LHCN-M2 (cell line): Measurements from ENCODE around the gene NHERF1. TPM values are rescaled to one million over a fixed set of nuclear protein-coding genes. Genes with fewer than 3 reads are reported as not detected.
A peak's percentile ranks its signal among the peaks of the same experiment; 100 is the strongest.

Experiments used
- DNase-seq: peaks from one replicate; pipeline ENCODE4 v3.0.0-alpha.2; 2012; ENCODE audit warnings: low read depth
- total RNA-seq: library from RNA; depleted of rRNA; stranded (reverse); fragments of >200 nt; gene quantifications from 2 replicates; pipeline ENCODE4 v1.2.3, GENCODE V29; 2014

The NHERF1 gene
- total RNA-seq, 1 experiment from 2014 or later = 97.6 TPM

- DNase-seq = peak; percentile 44
These were observed 1.0 kb downstream of the NHERF1 start for GRCh38 chr17:74749279-74750038.

DNA sequence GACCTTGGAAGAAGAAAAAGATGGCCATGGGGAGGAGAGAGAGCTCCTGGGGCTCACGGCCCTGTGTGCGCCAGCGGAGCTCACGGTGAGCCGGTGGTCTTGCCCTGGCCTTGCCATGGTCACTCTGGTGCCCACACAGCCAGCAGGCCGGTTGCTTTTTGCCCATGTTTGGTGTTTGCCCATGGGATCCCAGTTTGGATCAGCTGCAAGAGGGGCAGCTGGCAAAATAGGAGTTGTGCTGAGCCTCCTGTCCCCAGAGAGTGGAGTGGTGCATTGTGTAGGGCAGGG lies 1.6 kb downstream of the NHERF1 start:
- DNase-seq = no peak

GRCh38 chr17:74750327-74751069 lies 2.1 kb downstream of the NHERF1 start:
- DNase-seq = peak; percentile 47

- DNase-seq = no peak
These were observed 4.0 kb downstream of the NHERF1 start for GRCh38 chr17:74752415-74752814.

DNA sequence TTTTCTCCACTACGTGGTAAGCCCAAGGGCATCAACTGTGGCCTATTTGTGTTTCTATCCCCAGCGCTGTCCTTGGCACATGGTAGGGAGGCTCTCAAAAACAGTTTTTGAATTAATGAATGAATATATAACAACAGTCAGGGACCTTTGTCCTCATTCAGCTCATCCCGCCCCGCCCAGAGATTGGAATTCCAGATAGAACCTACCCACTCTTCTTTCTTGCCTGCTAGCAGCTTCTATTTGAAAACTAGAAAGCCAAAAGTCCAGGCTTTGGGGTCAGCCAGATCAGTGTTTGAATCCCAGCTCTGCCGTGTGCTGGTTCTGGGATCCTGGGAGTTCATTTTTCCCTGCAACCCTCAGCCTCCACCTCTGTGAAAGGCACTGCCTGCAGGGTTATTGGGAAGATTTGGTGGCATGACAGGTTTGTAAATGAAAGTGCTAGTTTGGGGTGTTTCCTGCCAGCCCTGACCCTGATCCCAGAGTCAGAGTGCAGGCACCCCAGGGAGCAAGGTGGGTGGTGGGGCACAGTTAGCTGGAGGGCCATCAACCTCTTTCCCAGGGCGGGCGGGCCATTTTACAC lies 4.5 kb downstream of the NHERF1 start:
- DNase-seq = no peak

DNA sequence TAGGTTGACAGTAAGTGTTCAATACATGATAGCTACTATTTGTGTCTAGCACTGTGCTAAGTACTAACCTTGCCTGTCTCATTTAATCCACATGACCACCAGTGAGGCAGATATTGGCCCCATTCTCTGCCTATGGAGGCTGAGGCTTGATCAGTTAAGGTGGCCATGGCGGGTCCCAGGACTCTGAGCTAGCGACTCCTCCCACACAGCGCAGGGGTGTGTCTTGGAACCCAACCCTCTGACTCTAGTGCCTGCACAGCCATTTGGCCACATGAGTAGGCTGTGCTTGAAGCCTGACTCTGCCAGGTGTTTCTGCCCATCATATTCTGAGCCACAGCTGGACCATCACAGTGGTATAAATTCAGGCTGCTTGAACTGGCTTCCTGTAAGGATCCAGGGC lies 6.4 kb downstream of the NHERF1 start:
- peak; percentile 75 for DNase-seq

GRCh38 chr17:74755533-74755932 lies 7.1 kb downstream of the NHERF1 start:
- DNase-seq = no peak

GRCh38 chr17:74756891-74757290 lies 8.5 kb downstream of the NHERF1 start:
- DNase-seq = no peak

DNA sequence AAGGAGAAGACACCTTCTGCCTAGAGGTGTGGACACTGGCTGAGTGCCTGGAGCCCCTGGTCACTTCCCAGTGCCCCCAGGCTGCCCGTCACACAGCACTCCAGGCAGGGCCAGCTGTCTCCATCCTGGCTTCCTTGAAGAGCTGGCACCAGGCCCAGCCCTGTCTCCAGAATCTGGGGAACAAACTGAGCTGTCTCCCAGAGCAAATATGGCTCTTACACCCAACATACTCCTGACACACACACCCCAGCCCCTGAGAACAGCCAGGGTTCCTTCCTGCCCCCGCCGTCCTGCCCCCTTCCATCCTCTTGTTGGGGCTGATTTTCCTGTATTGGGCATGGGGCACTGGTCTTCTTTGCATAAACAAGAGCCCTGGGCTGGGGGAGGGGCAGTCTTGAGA lies 9.1 kb downstream of the NHERF1 start:
- DNase-seq = peak; percentile 84

DNA sequence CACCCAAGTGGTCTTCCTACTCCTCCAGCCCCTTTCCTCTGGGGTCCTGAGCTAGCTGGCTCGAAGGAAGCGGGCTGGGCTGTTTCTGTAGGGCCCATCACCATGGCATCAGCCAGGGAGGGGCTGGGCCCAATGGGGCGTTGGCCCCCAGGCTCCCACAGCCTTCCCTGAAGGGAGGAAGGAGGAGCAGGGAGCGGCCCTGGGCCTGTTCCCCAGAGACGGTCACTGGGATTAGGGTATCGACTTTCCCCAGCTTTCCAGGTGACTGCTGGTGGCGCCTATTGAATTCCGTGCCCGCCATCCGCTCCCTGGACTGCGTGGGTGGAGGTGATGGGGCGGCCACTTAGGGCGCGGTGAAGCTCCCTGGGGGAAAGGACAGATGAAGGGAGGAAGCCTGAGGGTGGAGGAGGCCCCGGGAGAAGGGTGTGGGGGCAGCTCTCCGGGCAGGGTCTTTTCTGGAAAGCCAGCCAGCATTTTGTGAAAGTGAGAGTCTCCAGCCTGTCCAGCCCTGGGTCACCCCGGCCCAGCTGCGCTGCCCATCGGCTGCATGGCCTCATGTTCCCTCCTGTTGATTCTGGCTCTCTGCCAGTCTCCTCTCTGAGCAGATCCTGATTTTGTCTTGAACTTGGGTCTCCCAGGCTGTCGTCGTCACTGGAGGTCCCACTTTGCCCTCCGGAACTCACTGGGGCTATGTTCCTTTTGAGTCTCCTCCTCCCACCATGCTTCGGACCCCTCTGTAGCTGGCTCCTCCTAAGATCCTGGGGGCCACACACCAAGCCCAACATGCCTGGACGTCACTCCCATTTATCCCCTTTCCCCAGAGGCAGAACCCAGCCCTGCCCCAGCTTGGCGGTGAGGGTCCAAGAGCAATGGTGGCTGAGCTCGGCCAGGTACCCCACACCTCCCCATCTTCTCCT lies 9.8 kb downstream of the NHERF1 start:
- DNase-seq = peak; percentile 86

DNA sequence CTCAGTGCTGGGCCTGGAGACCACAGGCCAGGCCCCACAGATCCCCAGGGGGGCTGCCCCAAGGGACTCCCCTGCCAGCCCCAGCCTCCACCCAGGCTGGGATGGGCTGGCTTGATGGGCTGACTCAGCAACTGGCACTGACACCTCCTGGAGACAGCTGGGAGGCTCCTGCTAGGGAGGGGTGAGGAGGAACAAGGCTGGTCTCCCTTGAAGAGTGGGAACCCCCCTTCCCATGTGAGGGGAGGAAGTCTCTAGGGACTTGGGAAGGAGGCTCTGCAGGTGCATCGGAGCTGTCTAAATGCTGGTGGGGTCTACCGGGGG lies 10.4 kb downstream of the NHERF1 start:
- DNase-seq = peak; percentile 88

DNA sequence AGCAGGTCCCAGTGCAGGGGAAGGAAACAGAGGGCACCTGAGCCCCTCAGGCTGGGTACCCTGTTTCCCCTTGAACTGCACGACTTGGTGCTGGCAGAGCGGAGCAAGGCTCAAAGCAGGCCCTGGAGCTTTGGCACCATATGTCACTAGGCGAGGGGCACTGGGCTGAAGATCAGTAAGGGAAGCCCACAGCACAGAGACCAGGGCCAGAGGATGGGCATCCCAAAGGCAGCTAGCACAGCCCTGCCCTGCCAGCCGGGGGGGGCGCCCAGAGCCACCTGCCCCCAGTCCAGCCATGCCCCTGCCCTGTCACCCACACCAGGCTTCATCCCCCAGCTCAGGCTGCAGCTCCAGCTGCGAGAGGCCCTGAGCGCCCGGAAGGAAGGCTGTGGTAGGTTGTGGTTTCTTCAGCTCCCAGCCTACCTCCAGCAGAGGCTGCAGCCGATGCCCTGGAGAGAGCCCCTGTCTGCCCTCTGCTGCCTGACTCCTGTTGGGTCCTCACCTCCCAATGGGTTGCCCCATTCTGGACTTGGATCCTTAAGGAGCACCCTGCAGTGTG lies 10.9 kb downstream of the NHERF1 start:
- DNase-seq = peak; percentile 65

DNA sequence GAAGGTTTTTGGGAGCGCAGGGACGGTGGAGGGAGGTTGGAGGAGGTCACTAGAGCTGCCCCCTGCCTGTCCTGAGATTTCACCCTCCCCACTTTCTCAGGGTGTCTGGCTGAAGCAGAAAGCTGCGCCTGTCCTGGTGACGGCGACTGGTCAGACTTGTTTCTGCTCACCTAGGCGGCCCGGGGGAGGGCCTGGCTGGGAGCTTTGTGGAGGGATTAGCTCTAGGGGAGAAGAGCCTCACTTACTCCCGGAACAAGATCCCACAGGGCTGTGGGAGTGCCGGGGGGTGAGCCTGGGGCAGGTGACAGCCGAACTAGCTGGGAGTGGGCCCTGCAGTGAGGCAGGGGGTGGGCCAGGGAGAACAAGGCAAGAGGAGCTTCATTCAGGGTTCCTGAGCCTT lies 11.5 kb downstream of the NHERF1 start:
- DNase-seq = no peak

DNA sequence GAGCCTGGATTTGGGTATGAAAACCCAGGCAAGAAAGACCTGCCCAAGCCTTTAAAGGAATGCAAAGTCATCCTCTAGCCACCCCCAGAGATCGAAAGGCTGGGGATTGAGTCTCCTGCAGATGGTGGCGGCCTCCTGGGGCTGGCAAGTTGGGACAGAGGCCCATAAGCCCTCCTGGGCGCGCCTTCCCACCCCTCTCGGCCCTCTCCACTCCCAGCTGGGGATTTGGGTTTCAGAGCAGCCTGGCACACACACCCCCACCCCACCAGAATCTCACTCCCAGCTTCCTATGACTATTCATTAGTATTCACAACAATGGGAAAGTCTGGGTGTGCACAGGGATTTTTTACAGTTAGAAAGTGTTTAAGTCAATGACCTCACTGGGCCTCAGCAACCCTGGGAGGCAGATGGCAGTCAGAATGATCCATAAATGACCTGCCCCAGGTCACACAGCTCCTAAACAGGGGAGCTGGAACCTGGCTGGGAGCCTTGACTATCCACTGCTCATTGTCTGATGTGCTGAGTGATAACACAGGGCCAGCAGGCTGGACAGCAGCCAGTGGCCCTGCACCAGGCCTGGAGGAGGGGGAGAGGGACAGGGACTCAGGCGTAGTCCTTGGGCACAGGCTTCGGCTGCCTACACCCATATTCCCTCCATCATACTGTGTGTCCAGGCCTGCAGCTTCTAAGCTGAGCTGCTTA lies 12.1 kb downstream of the NHERF1 start:
- no peak for DNase-seq

DNA sequence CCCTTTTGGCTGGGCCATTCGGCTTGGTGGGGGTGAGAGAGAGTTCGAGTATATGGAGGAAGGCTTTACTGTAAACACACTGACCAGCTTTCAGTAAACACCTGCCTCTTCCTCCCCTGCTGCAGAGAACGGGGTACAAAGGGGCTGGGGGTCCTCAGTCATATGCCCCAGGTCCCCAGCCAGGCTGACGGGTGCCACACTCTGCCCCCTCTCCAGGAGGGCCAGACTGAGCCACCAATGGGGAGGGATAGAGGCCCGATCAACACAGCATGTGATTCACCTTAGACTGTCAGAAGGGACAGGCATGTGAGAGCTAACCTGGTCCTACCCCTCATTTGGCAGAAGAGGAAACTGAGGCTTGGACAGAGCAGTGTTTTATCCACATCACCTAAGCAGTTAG lies 13.0 kb downstream of the NHERF1 start:
- no peak for DNase-seq

GRCh38 chr17:74761931-74762330 lies 13.5 kb downstream of the NHERF1 start:
- DNase-seq = no peak

DNA sequence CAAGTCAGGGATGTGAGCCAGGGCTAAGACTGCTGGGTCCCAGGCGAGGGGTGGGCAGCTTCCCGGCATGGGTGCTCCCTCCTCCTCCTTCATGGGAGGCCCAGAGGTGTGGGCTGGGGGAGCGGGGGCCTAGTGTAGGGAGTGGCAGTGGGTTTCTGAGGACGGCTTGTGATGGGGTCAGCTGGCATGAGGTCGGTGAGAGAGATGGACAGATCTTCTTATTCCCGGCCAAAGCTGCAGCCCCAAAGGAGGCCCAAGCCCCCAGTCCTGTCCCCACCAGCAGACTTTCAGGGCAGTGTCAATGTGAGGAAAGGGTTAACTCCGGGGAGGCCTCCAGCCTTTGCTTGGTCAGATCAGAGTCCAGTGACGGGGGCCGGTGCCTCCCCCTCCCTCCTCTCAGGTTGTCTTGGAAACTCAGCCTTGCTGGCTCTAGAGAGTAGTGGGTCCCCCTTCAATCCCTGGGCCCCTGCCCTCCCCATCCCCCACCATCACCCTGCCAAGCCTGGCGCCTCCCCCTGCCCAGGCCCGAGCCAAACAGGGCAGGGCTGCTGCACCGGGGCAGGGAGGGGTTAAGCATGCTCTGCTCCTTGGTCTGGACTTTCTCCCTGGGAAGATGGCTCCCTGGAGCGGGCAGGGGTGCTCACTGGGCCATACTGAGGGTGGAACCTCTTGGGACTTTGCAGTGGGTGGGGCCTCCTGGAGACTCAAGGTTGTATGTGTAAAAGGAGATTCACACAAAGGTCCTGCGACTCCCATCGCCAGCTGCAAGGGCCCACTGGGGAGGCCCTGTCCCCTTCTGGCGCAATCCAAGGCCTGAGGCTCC lies 15.3 kb downstream of the NHERF1 start:
- DNase-seq = no peak

- no peak for DNase-seq
These were observed 16.4 kb downstream of the NHERF1 start for GRCh38 chr17:74764751-74765286.

DNA sequence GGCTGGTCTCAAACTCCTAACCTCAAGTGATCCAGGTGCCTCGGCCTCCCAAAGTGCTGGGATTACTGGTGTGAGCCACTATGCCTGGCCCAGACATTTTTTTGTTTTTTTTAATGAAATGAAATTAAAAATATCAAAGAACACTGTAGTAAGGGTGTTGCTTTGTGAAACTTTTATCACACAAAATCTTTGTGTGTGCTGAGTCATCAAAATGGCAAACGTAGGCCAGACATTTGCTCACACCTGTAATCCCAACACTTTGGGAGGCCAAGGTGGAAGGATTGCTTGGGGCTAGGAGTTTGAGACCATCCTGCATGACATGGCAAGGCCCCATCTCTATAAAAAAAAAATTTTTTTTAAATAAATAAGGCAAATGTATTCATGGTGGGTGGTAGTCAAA lies 18.0 kb downstream of the NHERF1 start:
- no peak for DNase-seq

DNA sequence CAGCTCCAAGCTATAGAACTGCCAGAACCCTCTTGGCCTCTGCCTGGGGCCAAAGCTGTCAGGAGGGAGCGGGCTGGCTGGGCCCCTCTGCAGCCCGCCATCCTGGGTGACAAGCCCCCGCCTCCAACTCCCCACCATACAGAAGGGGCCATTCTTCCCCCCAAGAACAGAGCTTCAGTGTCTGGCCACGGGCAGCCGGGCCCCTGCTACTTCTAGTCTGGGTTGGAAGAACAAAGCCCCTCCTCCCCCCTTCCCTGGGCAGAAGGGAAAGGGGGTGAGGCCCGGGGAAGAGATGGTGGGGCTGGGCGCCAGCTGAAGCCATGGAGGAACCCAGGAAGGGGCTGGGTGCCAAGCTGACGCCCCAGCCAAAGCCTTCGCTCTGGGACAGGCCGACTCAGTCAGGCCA lies 18.7 kb downstream of the NHERF1 start:
- DNase-seq = no peak
